Subcutaneous adipose tissue (tissue), 4 donors: ENCODE data around the gene TUBG2. TPM values are rescaled to one million over a fixed set of nuclear protein-coding genes. Genes with fewer than 3 reads are reported as not detected.

ENCODE experiments used
- total RNA-seq, 4 donors: library from RNA; depleted of rRNA; stranded (reverse); fragments of >200 nt; gene quantifications; one replicate each; pipeline ENCODE4 v1.1.0, GENCODE V29; 2016
- TF ChIP-seq, protein P1 (sequence below): fragments of 450-650 bp; IDR thresholded peaks from one replicate; pipeline ENCODE4 v1.5.1; 2016; ENCODE audit warnings: low read depth, mild to moderate bottlenecking, control low read depth, antibody characterized with exemption, moderate library complexity

The TUBG2 gene
- total RNA-seq, 4 donors from 2014 or later, result 12.1 to 29.6 (median 21.2) TPM

GRCh38 chr17:42623732-42624596 is 35.1 kb upstream of the TUBG2 start:
- TF ChIP-seq, protein P1, sequence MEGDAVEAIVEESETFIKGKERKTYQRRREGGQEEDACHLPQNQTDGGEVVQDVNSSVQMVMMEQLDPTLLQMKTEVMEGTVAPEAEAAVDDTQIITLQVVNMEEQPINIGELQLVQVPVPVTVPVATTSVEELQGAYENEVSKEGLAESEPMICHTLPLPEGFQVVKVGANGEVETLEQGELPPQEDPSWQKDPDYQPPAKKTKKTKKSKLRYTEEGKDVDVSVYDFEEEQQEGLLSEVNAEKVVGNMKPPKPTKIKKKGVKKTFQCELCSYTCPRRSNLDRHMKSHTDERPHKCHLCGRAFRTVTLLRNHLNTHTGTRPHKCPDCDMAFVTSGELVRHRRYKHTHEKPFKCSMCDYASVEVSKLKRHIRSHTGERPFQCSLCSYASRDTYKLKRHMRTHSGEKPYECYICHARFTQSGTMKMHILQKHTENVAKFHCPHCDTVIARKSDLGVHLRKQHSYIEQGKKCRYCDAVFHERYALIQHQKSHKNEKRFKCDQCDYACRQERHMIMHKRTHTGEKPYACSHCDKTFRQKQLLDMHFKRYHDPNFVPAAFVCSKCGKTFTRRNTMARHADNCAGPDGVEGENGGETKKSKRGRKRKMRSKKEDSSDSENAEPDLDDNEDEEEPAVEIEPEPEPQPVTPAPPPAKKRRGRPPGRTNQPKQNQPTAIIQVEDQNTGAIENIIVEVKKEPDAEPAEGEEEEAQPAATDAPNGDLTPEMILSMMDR, result no peak

- TF ChIP-seq, protein P1, result no peak
These were observed 29.6 kb upstream of the TUBG2 start for GRCh38 chr17:42629411-42630009.

GRCh38 chr17:42632949-42633444 is 26.1 kb upstream of the TUBG2 start:
- TF ChIP-seq, protein P1, result no peak

DNA sequence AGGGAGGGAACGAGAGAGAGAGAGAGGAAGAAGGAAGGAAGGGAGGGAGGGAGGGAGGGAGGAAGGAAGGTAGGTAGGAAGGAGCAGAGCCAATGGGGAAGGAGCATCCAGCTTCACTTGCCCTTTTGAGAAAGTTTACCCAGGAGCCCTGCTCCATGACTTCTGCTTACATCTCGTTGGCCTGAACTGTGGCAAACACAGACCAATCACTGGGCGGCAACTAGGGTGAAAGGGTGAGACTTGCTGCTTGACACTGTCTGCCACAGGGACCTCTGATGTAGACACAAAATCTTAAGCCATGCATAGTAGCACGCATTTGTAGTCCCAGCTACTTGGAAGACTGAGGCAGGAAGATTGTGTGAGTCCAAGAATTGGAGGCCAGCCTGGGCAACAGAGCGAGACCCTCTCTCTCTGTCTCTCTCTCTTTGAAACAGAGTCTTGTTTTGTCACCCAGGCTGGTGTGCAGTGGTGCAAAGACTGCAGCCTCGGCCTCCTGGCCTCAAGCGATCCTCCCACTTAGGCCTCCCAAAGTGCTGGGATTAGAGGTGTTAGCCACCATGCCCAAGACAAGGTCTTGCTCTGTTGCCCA is 19.5 kb upstream of the TUBG2 start:
- TF ChIP-seq, protein P1, result no peak

DNA sequence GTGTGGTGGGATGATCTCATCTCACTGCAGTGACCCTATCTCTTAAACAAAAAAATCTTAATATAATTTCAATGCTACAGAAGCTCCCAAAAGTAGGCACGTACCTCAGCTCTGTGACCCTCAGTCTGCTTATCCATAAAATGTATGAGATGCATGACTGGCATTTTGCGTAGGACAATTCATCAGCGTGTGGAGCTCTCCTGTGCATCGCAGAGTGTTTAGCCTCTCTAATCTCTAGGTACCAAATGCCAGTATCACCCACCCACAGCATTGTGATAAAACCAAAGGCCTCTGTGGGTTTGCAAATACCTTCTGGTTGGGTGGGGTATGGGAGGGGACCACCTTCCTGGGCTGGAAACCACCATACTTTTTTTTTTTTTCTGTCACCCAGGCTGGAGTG is 19.0 kb upstream of the TUBG2 start:
- TF ChIP-seq, protein P1, result no peak

DNA sequence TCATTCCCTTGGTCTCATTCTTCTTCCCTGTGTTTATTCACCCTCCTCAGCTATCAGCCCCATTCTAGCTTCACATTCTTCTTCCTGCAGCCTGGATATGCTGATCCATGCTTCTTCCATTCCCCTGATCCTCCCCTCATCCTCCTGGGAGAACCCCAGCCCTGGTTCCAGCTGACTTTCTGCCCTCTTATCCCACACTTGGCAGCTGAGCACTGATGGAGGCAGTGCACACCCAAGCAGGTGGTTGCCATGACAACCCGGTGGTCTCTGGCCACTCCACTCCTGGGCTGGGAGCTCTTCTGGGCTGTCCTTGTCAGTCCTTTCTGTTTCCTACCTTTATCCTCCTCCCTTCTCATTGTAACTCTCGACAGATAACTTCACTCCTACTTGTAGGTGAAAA is 16.7 kb upstream of the TUBG2 start:
- TF ChIP-seq, protein P1, result no peak

DNA sequence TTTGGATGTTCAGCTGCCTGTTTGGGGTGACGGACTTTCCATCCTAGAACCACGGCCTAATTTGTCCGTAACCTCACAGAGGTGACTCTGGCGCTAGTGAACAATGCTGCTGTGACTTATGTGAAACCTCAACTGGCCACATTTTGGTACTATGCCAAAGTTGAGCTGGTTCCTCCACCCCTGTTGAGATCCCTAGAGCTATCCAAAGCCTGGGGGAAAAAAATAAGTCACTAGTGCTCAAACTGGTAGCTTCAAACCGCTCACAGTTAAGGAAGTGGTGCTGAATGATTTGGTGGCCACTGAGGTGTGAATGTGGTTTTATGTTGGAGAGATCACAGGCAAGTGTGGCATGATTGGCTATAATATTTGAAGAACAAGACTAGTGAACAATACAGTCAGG is 11.3 kb upstream of the TUBG2 start:
- TF ChIP-seq, protein P1, result no peak
